ENCODE results near the gene OST4.

- no peak for TF ChIP-seq CTCF (conservative IDR thresholded peaks at IDR 0.05; ENCODE audit: low read length)
- no peak for TF ChIP-seq EZH2phosphoT487 (IDR thresholded peaks at IDR 0.05; ENCODE audit: borderline replicate concordance)
Observed at GRCh38 chr2:27050996-27051901, 20.2 kb downstream of the OST4 start, which contains the start of gene AGBL5.

Measured in Loucy (cell line).